H1 (cell line): ENCODE measurements around the gene STK33. TPM values are rescaled to one million over a fixed set of nuclear protein-coding genes. Genes with fewer than 3 reads are reported as not detected.
A peak's percentile ranks its signal among the peaks of the same experiment; 100 is the strongest.

Source experiments
- CTCF ChIA-PET: fragments of 300-600 bp; sonication (Branson Sonifier 250); formaldehyde crosslinking; loops from one replicate; lab custom pipeline; 2021; ENCODE audit not compliant: partially characterized antibody; lab: Charles Lee
- POLR2A ChIA-PET: fragments of 300-600 bp; sonication (Branson Sonifier 250); formaldehyde crosslinking; loops from one replicate; lab custom pipeline; 2021; ENCODE audit warnings: inconsistent platforms; ENCODE audit not compliant: partially characterized antibody; lab: Charles Lee
- DNase-seq, 2 experiments: peaks; one replicate each; pipeline versions ENCODE4 v3.0.0 to v3.0.0-alpha.2; 2010 to 2022; ENCODE audit warnings: low spot score in 2 of 2, low read depth in 1 of 2, mixed read lengths in 1 of 2
- FAIRE-seq: peaks from 2 replicates; lab custom pipeline; 2011; peaks lifted over from hg19 to GRCh38; lab: Jason Lieb, UNC
- H2AFZ ChIP-seq: 2 replicates; pipeline ENCODE4 v1.8.1; 2012; ENCODE audit warnings: low read length, inconsistent platforms
- H2AK5ac ChIP-seq: 2 replicates; pipeline ENCODE4 v1.6.1; 2013; ENCODE audit warnings: low read depth, low read length
- H2BK120ac ChIP-seq: replicated peaks from 2 replicates; pipeline ENCODE3; 2013; ENCODE audit warnings: low read depth, low read length, inconsistent platforms
- H2BK12ac ChIP-seq: 2 replicates; pipeline ENCODE4 v1.6.1; 2013; ENCODE audit warnings: low read depth, low read length
- H2BK15ac ChIP-seq: 2 replicates; pipeline ENCODE4 v1.6.1; 2013; ENCODE audit warnings: low read length
- H2BK20ac ChIP-seq: 2 replicates; pipeline ENCODE4 v1.6.1; 2013; ENCODE audit warnings: low read length
- H2BK5ac ChIP-seq: 2 replicates; pipeline ENCODE4 v1.6.1; 2013; ENCODE audit warnings: low read depth, low read length
- H3K14ac ChIP-seq: 2 replicates; pipeline ENCODE4 v1.6.1; 2013; ENCODE audit warnings: inconsistent platforms; ENCODE audit not compliant: insufficient read length
- H3K18ac ChIP-seq: 2 replicates; pipeline ENCODE4 v1.6.1; 2013; ENCODE audit warnings: low read length; ENCODE audit errors: extremely low read depth
- H3K23ac ChIP-seq: 2 replicates; pipeline ENCODE4 v1.6.1; 2013; ENCODE audit warnings: inconsistent platforms; ENCODE audit not compliant: insufficient read length
- H3K23me2 ChIP-seq: 2 replicates; pipeline ENCODE4 v1.6.1; 2013; ENCODE audit warnings: low read depth, low read length
- H3K27ac ChIP-seq: 2 replicates; pipeline ENCODE4 v1.6.1; 2011; ENCODE audit warnings: low read depth, low read length, inconsistent platforms
- H3K27me3 ChIP-seq, 4 experiments: replicated peaks in 1 of 4; 1 replicate in 1 of 4; 2 replicates in 3 of 4; pipeline versions ENCODE4 v1.6.1 to v1.8.1; 2011 to 2013; ENCODE audit warnings: low read length in 3 of 4, mild to moderate bottlenecking in 3 of 4, inconsistent platforms in 2 of 4, mixed read lengths in 2 of 4, moderate library complexity in 1 of 4; ENCODE audit not compliant: control insufficient read depth in 3 of 4, insufficient read depth in 3 of 4; ENCODE audit errors: extremely low read depth in 1 of 4
- H3K36me3 ChIP-seq, 4 experiments: 2 replicates each; pipeline versions ENCODE4 v1.6.1 to v1.8.1; 2011 to 2013; ENCODE audit warnings: mild to moderate bottlenecking in 4 of 4, low read length in 3 of 4, moderate library complexity in 2 of 4, control low read depth in 1 of 4, inconsistent platforms in 1 of 4; ENCODE audit not compliant: insufficient read depth in 4 of 4, control insufficient read depth in 2 of 4
- H3K4ac ChIP-seq: replicated peaks from 2 replicates; pipeline ENCODE3; 2013; ENCODE audit warnings: low read length, low read depth, mixed read lengths, inconsistent platforms; ENCODE audit not compliant: insufficient read length
- H3K4me1 ChIP-seq, 4 experiments: replicated peaks in 1 of 4; 1 replicate in 1 of 4; 2 replicates in 3 of 4; pipeline versions ENCODE4 v1.6.1 to v1.8.1; 2011 to 2013; ENCODE audit warnings: low read length in 3 of 4, inconsistent platforms in 2 of 4, mixed read lengths in 1 of 4; ENCODE audit not compliant: insufficient read depth in 4 of 4, control insufficient read depth in 3 of 4
- H3K4me2 ChIP-seq, 2 experiments: 2 replicates each; pipeline versions ENCODE4 v1.6.1 to v1.8.1; 2011 to 2013; ENCODE audit warnings: low read depth in 2 of 2, low read length in 2 of 2, control low read depth in 1 of 2, inconsistent platforms in 1 of 2, mild to moderate bottlenecking in 1 of 2; ENCODE audit not compliant: insufficient read depth in 1 of 2
- H3K4me3 ChIP-seq, 4 experiments: fragments of 200-600, 300-600 bp in 1 of 4; sonication (generic), shearing (Covaris generic), sonication (Bioruptor Twin) in 1 of 4; 2 replicates each; pipeline versions ENCODE4 v1.5.1 to v1.8.1; 2011 to 2016; ENCODE audit warnings: low read length in 4 of 4, low read depth in 3 of 4, control low read depth in 2 of 4, inconsistent platforms in 2 of 4, mild to moderate bottlenecking in 2 of 4, mixed read lengths in 1 of 4, moderate library complexity in 1 of 4; ENCODE audit not compliant: insufficient read depth in 2 of 4; ENCODE audit errors: extremely low read depth in 1 of 4
- H3K56ac ChIP-seq: replicated peaks from 2 replicates; pipeline ENCODE3; 2013; ENCODE audit warnings: low read depth, mild to moderate bottlenecking, mixed read lengths, low read length, inconsistent platforms; ENCODE audit not compliant: insufficient read length
- H3K79me1 ChIP-seq: 2 replicates; pipeline ENCODE4 v1.6.1; 2013; ENCODE audit warnings: low read depth, low read length, control low read depth
- H3K79me2 ChIP-seq, 2 experiments: 2 replicates each; pipeline versions ENCODE4 v1.6.1 to v1.8.1; 2012 to 2013; ENCODE audit warnings: low read length in 2 of 2, mild to moderate bottlenecking in 2 of 2, inconsistent platforms in 1 of 2; ENCODE audit not compliant: insufficient read depth in 2 of 2, control insufficient read depth in 1 of 2
- H3K9ac ChIP-seq, 4 experiments: replicated peaks in 1 of 4; 1 replicate in 1 of 4; 2 replicates in 3 of 4; pipeline versions ENCODE4 v1.6.1 to v1.8.1; 2011 to 2013; ENCODE audit warnings: low read depth in 3 of 4, low read length in 3 of 4, control low read depth in 2 of 4, mild to moderate bottlenecking in 2 of 4, moderate library complexity in 2 of 4, inconsistent platforms in 1 of 4; ENCODE audit errors: extremely low read depth in 1 of 4
- H3K9me3 ChIP-seq, 2 experiments: 2 replicates each; pipeline versions ENCODE4 v1.6.1 to v1.8.1; 2012 to 2013; ENCODE audit warnings: mild to moderate bottlenecking in 2 of 2, moderate library complexity in 2 of 2, control low read depth in 1 of 2, inconsistent platforms in 1 of 2, low read depth in 1 of 2, low read length in 1 of 2, mixed read lengths in 1 of 2; ENCODE audit not compliant: insufficient read depth in 2 of 2
- H4K20me1 ChIP-seq, 2 experiments: replicated peaks in 1 of 2; 2 replicates each; pipeline versions ENCODE3 to v1.8.1; 2011 to 2013; ENCODE audit warnings: inconsistent platforms in 2 of 2, low read length in 2 of 2, mild to moderate bottlenecking in 1 of 2; ENCODE audit not compliant: insufficient read depth in 2 of 2, control insufficient read depth in 1 of 2
- H4K5ac ChIP-seq: 2 replicates; pipeline ENCODE4 v1.6.1; 2013; ENCODE audit warnings: low read length, low read depth, mixed read lengths, inconsistent platforms; ENCODE audit not compliant: insufficient read length
- H4K8ac ChIP-seq: 2 replicates; pipeline ENCODE4 v1.8.0; 2013; ENCODE audit warnings: mild to moderate bottlenecking, moderate library complexity, low read length, inconsistent platforms; ENCODE audit not compliant: insufficient read depth; ENCODE audit errors: extremely low read depth
- H4K91ac ChIP-seq: replicated peaks from 2 replicates; pipeline ENCODE3; 2013; ENCODE audit warnings: low read length, mixed read lengths, inconsistent platforms; ENCODE audit not compliant: insufficient read length
- BRCA1 ChIP-seq: IDR thresholded peaks from 2 replicates; pipeline ENCODE4 v1.6.1; 2012; ENCODE audit warnings: low read depth, low read length, improper control_type of control experiment
- CBX8 ChIP-seq: fragments of 300-800, 300-1000 bp; sonication (generic); IDR thresholded peaks from 2 replicates; pipeline ENCODE4 v1.7.1; 2016; ENCODE audit warnings: low read depth, low read length, borderline replicate concordance
- GTF2F1 ChIP-seq: IDR thresholded peaks from 2 replicates; pipeline ENCODE4 v1.6.1; 2012; ENCODE audit warnings: low read depth, low read length, improper control_type of control experiment, borderline replicate concordance
- HDAC2 ChIP-seq, 2 experiments: fragments of 300-600 bp in 1 of 2; sonication (generic) in 1 of 2; IDR thresholded peaks; 2 replicates each; pipeline ENCODE4 v1.6.1; 2011 to 2012; ENCODE audit warnings: low read depth in 2 of 2, low read length in 2 of 2, mild to moderate bottlenecking in 2 of 2, moderate library complexity in 2 of 2, borderline replicate concordance in 1 of 2, inconsistent platforms in 1 of 2
- JUND ChIP-seq: IDR thresholded peaks from 2 replicates; pipeline ENCODE4 v1.6.1; 2011; ENCODE audit warnings: mild to moderate bottlenecking, improper control_type of control experiment, low read length
- KDM4A ChIP-seq: IDR thresholded peaks from one replicate; pipeline ENCODE4 v1.7.1; 2012; ENCODE audit warnings: low read depth, mild to moderate bottlenecking, moderate library complexity, low read length, inconsistent platforms; ENCODE audit not compliant: severe bottlenecking
- POLR2A ChIP-seq, 2 experiments: IDR thresholded peaks; 1 replicate in 1 of 2; 2 replicates in 1 of 2; pipeline ENCODE4 v1.6.1; 2011; ENCODE audit warnings: low read depth in 2 of 2, low read length in 2 of 2, mild to moderate bottlenecking in 2 of 2; ENCODE audit errors: control extremely low read depth in 1 of 2
- SAP30 ChIP-seq: fragments of 300-600 bp; sonication (generic); IDR thresholded peaks from 2 replicates; pipeline ENCODE4 v1.7.1; 2012; ENCODE audit warnings: low read length, moderate library complexity, mild to moderate bottlenecking, inconsistent platforms; ENCODE audit not compliant: insufficient read depth, insufficient replicate concordance
- SIX5 ChIP-seq: IDR thresholded peaks from 2 replicates; pipeline ENCODE4 v1.6.1; 2011; ENCODE audit warnings: mild to moderate bottlenecking, low read depth, low read length
- TAF1 ChIP-seq: IDR thresholded peaks from 2 replicates; pipeline ENCODE4 v1.6.1; 2011; ENCODE audit warnings: mild to moderate bottlenecking, low read depth, low read length
- TBP ChIP-seq: IDR thresholded peaks from 2 replicates; pipeline ENCODE4 v1.6.1; 2011; ENCODE audit warnings: low read depth, low read length, improper control_type of control experiment
- ZNF274 ChIP-seq: IDR thresholded peaks from 2 replicates; pipeline ENCODE4 v1.7.0; 2012; ENCODE audit warnings: low read length, borderline replicate concordance; ENCODE audit errors: extremely low read depth
- WGBS, 2 experiments: shearing (Covaris generic) in 1 of 2; methylation state at CpG; one replicate each; pipeline versions ENCODE4 v1.1.6 to v1.1.7; 2013 to 2015; ENCODE audit warnings: low lambda C conversion rate in 2 of 2, mixed read lengths in 2 of 2, inconsistent platforms in 1 of 2, low coverage in 1 of 2, missing lambda C conversion rate in 1 of 2; ENCODE audit not compliant: insufficient replicate concordance in 2 of 2, insufficient coverage in 1 of 2, insufficient read length in 1 of 2; ENCODE audit errors: extremely low coverage in 1 of 2, missing lambda C conversion rate in 1 of 2; 5-methylcytosine and 5-hydroxymethylcytosine counted together
- polyA plus RNA-seq, 7 experiments: library from polyadenylated mRNA; depleted of rRNA in 3 of 7; stranded (reverse) in 5 of 7; unstranded in 2 of 7; fragments of >200 nt in 5 of 7; fragments of 200-250 nt in 2 of 7; gene quantifications; 1 replicate in 5 of 7; 2 replicates in 1 of 7; 4 replicates in 1 of 7; pipeline versions ENCODE4 v1.2.1 to v1.2.3, GENCODE V29; 2011 to 2013; ENCODE audit warnings: missing spikeins in 2 of 7, mixed read lengths in 2 of 7
- total RNA-seq: library from RNA; stranded (reverse); fragmentation: NEBNext Ultra II Directional; extraction: Animal tissue kit (Norgen Biotek cat#: 25700); gene quantifications from 2 replicates; pipeline ENCODE4 v1.2.1, GENCODE V29; 2021

STK33 gene
- total and polyA plus RNA-seq, 2 of the 8 experiments (the other 6 are each of a cell fraction or from before 2014, with no cell fraction given): 8.8 to 25.1 TPM

DNA sequence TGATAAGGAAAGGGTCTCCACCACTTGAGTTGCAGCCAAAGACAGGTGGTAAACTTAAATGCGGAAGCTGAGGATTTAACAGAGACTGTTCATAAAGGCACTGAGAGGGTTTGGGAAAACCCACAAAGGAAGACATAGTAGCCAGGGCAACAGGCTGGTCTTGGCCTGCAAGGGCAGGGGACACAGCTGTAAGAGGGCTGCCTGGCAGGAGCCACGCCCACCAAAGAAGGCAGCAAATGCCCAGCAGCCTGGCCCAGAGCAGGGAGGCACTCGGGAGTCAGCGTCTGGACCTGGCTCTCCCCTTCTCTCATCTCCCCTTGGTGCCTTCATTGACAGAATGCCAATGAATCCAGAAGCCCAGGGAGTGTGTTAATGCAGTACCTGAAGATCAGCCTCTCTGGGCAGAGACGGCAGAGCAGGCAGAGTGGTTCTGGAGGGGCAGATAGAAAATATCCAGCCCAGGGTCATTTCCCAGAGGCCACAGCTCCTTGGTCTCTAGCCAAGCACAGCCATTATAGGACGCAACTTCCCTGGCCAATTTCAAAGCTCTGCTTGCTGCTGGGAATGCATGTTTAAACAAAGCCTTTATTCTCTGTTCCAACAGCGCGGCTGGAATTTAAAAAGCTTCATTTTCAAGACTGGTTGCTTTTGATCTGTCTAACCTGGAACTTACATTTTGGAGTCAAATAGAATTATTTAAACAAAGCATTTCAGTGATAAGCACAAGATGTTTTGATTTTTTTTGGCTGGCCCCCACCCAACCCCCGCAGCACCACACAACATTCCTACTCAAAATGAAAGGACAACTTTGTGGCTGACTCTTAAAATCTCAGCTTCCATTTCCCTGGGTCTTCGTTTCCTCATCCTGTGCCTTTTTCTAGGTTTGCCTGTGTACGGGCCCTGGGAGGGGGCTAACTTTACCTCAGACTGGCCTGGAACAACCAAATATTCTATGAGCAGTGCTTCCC is 204.7 kb downstream of the STK33 start:
- H3K23me2 ChIP-seq: no peaks in the 10 kb centered on the region
- FAIRE-seq: no peak
- TF ChIP-seq BRCA1 (no peak), ZNF274 (no peak), KDM4A (no peak), CBX8 (no peak), JUND (no peak), SIX5 (no peak), GTF2F1 (no peak), POLR2A (IDR thresholded peaks at IDR 0.05; ENCODE audit: control extremely low read depth in 1 of 2, low read depth in 2 of 2, low read length in 2 of 2) (no peak), SAP30 (no peak), HDAC2 (IDR thresholded peaks at IDR 0.05; ENCODE audit: borderline replicate concordance in 1 of 2, low read depth in 2 of 2, low read length in 2 of 2) (no peak), TAF1 (no peak), TBP (no peak)

More for the DNA sequence above, 204.7 kb downstream of the STK33 start:
- Histone ChIP-seq H4K5ac (no peak overlapping the region), H2AFZ (no peak overlapping the region), H3K4me1 (peaks cover 0 to 10% (median 2%) of the 10 kb centered on the region in 4 experiments; a peak in 5 of 7 replicates), H3K27me3 (no peaks in the 10 kb centered on the region), H2BK20ac (no peak overlapping the region), H4K20me1 (no peaks in the 10 kb centered on the region), H3K18ac (no peak overlapping the region), H4K91ac (no peak overlapping the region), H3K4ac (no peak overlapping the region), H3K23ac (no peak overlapping the region), H3K4me2 (no peak overlapping the region), H3K79me2 (no peaks in the 10 kb centered on the region), H2BK15ac (peak overlapping the region; percentile 83), H2BK5ac (no peak overlapping the region), H2BK120ac (no peak overlapping the region), H3K9me3 (no peaks in the 10 kb centered on the region), H3K14ac (no peak overlapping the region), H3K27ac (no peak overlapping the region), H3K79me1 (no peaks in the 10 kb centered on the region), H3K36me3 (no peaks in the 10 kb centered on the region), H3K9ac (no peak overlapping the region), H3K4me3 (no peak overlapping the region), H2AK5ac (no peak overlapping the region), H2BK12ac (0 out of 2 replicates have a peak overlapping the region, but pooled peaks have one; percentile 39), H4K8ac (no peak overlapping the region), H3K56ac (no peak overlapping the region)
- CTCF ChIA-PET: interaction anchor here (1.1 to 4.2 kb wide), 7 partner anchors 15 to 177 kb away, joined by 3 to 17 read pairs (median 4); no protein-coding TSS in a partner anchor
- no peak for DNase-seq
- WGBS, 2 experiments: 85% methylated on average over 11 of the region's 11 CpGs; no CpG with 5 or more reads in 1 of the 2 experiments
- POLR2A ChIA-PET: interaction anchor here (1.7 kb wide), 1 partner anchor 293 kb away, joined by 5 read pairs; the partner anchor contains the start of genes RPL27A and TRIM66
